ENCODE data around the gene DYDC1. TPM values are rescaled to one million over a fixed set of nuclear protein-coding genes. Genes with fewer than 3 reads are reported as not detected.

Gene DYDC1
- total RNA-seq, 2 donors from 2014 or later: not detected

DNA sequence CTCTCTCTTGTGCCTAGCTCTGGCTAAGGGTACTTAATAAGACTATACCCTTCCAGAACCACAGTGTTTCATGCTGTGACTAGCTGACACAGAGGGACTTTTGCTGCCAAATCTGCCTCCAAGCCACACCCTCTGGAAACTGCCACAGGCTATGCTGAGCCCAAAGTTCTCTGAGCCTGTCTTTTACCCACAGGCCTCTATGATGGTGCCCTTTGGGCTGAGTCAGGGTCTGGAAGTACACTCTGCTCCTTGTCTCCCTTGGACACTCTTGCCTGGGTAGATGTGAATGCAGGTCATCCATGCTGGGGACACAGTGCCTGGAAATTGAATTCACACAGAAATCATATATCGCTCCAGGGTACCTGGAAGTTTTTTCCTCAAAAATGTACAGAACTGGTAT, 22.6 kb downstream of the DYDC1 start:
- Histone ChIP-seq H3K27ac (no peak overlapping the region), H3K36me3 (no peaks in the 10 kb centered on the region), H3K4me1 (no peaks in the 10 kb centered on the region), H3K4me3 (no peak overlapping the region), H3K27me3 (no peaks in the 10 kb centered on the region), H3K9me3 (peaks cover 0 to 9% of the 10 kb centered on the region in 2 donors)
- TF ChIP-seq, protein P1, sequence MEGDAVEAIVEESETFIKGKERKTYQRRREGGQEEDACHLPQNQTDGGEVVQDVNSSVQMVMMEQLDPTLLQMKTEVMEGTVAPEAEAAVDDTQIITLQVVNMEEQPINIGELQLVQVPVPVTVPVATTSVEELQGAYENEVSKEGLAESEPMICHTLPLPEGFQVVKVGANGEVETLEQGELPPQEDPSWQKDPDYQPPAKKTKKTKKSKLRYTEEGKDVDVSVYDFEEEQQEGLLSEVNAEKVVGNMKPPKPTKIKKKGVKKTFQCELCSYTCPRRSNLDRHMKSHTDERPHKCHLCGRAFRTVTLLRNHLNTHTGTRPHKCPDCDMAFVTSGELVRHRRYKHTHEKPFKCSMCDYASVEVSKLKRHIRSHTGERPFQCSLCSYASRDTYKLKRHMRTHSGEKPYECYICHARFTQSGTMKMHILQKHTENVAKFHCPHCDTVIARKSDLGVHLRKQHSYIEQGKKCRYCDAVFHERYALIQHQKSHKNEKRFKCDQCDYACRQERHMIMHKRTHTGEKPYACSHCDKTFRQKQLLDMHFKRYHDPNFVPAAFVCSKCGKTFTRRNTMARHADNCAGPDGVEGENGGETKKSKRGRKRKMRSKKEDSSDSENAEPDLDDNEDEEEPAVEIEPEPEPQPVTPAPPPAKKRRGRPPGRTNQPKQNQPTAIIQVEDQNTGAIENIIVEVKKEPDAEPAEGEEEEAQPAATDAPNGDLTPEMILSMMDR (IDR thresholded peaks at IDR 0.05): no peak
- no peak for DNase-seq (ENCODE audit: low spot score)

DNA sequence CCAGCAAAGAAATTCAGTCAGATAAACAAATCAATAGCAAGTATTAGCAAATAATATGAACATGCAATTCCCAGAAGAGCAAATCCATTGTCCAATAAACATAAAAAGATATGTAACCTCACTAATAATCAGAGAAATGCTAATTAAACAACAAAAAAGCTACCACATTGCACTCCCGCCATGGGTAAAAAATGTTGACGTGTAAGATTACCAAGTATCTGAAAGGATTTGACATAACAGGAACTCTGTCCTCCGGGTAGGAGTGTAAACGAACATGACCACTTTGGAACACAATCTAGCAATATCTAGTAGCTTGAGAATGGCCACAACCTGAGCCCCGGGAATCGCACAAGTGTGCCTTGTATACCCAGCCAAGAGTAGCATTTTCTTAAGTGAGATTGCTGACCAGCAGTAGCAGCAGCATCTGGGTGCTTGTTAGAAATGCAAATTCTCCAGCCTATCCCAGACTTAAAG, 31.6 kb downstream of the DYDC1 start:
- no peak for DNase-seq (ENCODE audit: low spot score)
- no peak overlapping the region for H3K27ac ChIP-seq
- TF ChIP-seq, protein P1 (IDR thresholded peaks at IDR 0.05): no peak

DNA sequence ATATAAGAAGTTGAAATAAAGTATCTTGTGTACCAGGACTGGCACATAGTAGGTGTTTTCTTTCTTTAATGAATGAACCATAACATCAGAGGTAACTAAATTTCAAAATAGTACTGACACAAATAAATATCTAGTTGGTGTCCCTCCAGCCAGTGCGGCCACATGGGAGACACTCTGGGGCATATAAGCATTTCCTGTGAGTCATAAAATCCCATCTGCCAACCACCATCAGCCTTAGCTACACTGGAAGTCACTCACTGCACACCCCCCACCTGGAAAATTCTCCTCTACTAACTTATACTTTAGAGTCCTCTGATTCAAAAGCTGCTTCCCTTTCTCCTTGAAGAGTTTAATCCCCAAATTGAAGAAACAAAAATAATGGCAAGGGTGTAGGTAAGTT, 32.5 kb downstream of the DYDC1 start:
- TF ChIP-seq, protein P1 (IDR thresholded peaks at IDR 0.05): no peak
- Histone ChIP-seq H3K27me3 (no peaks in the 10 kb centered on the region), H3K27ac (no peak overlapping the region), H3K9me3 (no peaks in the 10 kb centered on the region), H3K36me3 (no peaks in the 10 kb centered on the region), H3K4me3 (no peak overlapping the region), H3K4me1 (no peaks in the 10 kb centered on the region)
- DNase-seq (ENCODE audit: low spot score): no peak

More for the DNA sequence above, 31.6 kb downstream of the DYDC1 start:
- Histone ChIP-seq H3K36me3 (no peaks in the 10 kb centered on the region), H3K9me3 (no peaks in the 10 kb centered on the region), H3K27me3 (no peaks in the 10 kb centered on the region), H3K4me1 (no peaks in the 10 kb centered on the region), H3K4me3 (no peak overlapping the region)

DNA sequence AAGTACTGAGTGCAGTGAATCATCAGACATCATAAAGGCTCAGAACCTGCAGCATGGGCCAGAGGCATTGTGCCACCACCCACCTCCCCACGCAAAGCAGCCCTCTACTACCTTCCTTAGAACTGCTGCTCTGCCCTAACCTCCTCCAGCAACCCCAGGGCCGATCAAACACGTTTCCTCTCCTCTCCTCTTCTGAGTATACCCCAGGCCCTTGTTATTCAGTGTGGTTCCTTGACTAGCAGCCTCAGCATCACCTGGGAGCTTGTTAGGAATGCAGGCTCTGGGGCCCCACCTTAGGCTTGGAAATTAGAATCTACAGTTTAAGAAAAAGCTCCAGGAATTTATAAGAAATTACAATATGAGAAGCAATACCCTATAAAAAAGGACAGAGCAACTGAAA, 33.2 kb downstream of the DYDC1 start:
- H3K4me3 ChIP-seq: no peak overlapping the region
- no peaks in the 10 kb centered on the region for H3K9me3 ChIP-seq
- TF ChIP-seq, protein P1 (IDR thresholded peaks at IDR 0.05): no peak
- H3K4me1 ChIP-seq: no peaks in the 10 kb centered on the region
- no peak overlapping the region for H3K27ac ChIP-seq
- no peaks in the 10 kb centered on the region for H3K27me3 ChIP-seq
- DNase-seq (ENCODE audit: low spot score): no peak
- H3K36me3 ChIP-seq: no peaks in the 10 kb centered on the region

DNA sequence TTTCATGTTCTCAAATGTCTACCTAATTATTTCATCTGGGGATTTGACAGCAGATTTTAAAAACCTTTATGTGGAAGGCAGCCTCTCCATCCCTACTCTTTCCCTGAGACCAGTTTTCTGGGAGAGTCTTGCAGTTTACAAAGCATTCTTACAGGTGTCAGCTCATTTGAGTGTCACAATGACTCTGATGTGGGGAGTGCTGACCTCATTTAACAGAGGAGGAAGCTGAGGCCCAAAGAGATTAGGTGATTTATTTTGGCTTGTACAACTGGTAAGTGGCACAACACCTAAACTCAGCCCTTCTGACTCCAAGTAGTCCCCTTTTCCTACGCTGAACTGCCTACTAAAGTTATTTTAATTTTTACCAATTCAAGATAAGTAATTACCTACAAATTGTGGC, 33.8 kb downstream of the DYDC1 start:
- TF ChIP-seq, protein P1 (IDR thresholded peaks at IDR 0.05): no peak
- no peak overlapping the region for H3K4me3 ChIP-seq
- no peaks in the 10 kb centered on the region for H3K36me3 ChIP-seq
- H3K9me3 ChIP-seq: no peaks in the 10 kb centered on the region
- no peaks in the 10 kb centered on the region for H3K27me3 ChIP-seq
- H3K27ac ChIP-seq: no peak overlapping the region
- no peaks in the 10 kb centered on the region for H3K4me1 ChIP-seq
- no peak for DNase-seq (ENCODE audit: low spot score)

DNA sequence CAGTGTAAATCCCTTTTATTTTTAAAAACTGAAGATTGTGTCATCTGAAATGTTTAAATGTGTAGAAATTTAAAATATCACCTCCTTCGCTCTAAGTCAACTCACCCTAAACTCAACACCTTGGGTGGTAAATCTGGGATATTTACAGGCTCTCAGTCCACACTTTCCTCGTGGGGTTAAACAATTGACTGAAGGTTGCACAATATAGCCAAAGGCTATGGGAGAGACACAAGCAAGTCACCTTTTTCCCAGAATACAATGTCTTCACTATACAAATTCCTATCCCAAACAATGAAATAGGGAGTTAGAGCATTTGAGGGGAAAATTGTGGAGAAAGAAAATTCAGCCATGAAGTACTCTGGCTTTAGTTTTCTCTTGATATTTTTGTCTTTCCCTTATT, 34.4 kb downstream of the DYDC1 start:
- Histone ChIP-seq H3K4me1 (no peaks in the 10 kb centered on the region), H3K27me3 (no peaks in the 10 kb centered on the region), H3K36me3 (no peaks in the 10 kb centered on the region), H3K4me3 (no peak overlapping the region), H3K27ac (no peak overlapping the region), H3K9me3 (no peaks in the 10 kb centered on the region)
- TF ChIP-seq, protein P1 (IDR thresholded peaks at IDR 0.05): no peak
- no peak for DNase-seq (ENCODE audit: low spot score)

Data from right atrium auricular region (tissue), 2 donors.